CD4-positive, alpha-beta T cell treated with Interleukin-2 at 100 ng/mL for 4 hours (primary cell): Measurements from ENCODE around the gene SORL1.
A peak's percentile ranks its signal among the peaks of the same experiment; 100 is the strongest.
"Not testable (repeated sequence)": the region's sequence is repeated elsewhere in the genome, so short reads cannot be mapped to it uniquely, and the experiment has no call there.

Source experiments
- DNase-seq: peaks from one replicate; pipeline ENCODE4 v3.0.0-alpha.2; 2020; ENCODE audit warnings: low spot score

Gene SORL1, protein sequence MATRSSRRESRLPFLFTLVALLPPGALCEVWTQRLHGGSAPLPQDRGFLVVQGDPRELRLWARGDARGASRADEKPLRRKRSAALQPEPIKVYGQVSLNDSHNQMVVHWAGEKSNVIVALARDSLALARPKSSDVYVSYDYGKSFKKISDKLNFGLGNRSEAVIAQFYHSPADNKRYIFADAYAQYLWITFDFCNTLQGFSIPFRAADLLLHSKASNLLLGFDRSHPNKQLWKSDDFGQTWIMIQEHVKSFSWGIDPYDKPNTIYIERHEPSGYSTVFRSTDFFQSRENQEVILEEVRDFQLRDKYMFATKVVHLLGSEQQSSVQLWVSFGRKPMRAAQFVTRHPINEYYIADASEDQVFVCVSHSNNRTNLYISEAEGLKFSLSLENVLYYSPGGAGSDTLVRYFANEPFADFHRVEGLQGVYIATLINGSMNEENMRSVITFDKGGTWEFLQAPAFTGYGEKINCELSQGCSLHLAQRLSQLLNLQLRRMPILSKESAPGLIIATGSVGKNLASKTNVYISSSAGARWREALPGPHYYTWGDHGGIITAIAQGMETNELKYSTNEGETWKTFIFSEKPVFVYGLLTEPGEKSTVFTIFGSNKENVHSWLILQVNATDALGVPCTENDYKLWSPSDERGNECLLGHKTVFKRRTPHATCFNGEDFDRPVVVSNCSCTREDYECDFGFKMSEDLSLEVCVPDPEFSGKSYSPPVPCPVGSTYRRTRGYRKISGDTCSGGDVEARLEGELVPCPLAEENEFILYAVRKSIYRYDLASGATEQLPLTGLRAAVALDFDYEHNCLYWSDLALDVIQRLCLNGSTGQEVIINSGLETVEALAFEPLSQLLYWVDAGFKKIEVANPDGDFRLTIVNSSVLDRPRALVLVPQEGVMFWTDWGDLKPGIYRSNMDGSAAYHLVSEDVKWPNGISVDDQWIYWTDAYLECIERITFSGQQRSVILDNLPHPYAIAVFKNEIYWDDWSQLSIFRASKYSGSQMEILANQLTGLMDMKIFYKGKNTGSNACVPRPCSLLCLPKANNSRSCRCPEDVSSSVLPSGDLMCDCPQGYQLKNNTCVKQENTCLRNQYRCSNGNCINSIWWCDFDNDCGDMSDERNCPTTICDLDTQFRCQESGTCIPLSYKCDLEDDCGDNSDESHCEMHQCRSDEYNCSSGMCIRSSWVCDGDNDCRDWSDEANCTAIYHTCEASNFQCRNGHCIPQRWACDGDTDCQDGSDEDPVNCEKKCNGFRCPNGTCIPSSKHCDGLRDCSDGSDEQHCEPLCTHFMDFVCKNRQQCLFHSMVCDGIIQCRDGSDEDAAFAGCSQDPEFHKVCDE (N-terminal part only)

DNA sequence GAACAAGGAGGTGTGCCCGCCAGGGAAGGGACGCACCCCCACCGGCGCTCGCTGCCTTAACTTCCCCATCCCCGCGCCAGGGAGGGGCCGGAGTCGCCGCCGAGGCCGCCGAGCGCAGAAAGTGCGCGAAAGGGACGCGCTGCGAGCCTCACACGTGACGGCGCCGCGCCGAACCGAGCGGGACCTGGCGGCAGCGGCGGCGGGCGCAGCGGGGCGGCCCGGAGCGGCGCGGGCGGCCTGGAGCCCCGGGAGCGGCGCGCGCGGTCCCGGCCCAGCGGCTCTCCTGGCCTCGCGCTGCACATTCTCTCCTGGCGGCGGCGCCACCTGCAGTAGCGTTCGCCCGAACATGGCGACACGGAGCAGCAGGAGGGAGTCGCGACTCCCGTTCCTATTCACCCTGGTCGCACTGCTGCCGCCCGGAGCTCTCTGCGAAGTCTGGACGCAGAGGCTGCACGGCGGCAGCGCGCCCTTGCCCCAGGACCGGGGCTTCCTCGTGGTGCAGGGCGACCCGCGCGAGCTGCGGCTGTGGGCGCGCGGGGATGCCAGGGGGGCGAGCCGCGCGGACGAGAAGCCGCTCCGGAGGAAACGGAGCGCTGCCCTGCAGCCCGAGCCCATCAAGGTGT, at the start of gene SORL1:
Gene SORL1, plus strand, starts transcription at position 329 of the 623 bp plus-strand sequence. Its CDS starts 18 bp downstream, at position 347.
- peak; percentile 76 for DNase-seq

GRCh38 chr11:121405646-121406045, 46.5 kb upstream of the SORL1 start:
- DNase-seq: no peak

GRCh38 chr11:121406291-121406690, 45.8 kb upstream of the SORL1 start:
- no peak for DNase-seq

DNA sequence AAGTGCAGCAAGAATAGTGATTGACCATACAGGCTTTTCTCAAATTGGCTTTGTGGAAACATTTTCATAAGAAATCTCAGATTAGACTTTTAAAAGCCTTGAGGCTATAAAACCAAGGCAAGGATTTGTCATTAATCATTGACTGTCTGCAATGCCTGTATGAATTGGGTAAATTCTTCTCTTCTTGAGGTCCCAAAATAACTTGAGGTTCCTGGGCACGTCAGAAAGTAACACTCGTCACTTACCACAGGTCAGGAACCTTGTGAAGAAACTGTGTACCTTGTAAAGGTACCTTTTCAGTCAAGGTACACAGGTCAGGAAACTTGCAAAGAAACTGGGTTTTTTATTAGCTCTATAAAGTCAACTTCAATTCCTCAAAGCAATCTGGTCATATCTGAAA, 43.3 kb upstream of the SORL1 start:
- no peak for DNase-seq

DNA sequence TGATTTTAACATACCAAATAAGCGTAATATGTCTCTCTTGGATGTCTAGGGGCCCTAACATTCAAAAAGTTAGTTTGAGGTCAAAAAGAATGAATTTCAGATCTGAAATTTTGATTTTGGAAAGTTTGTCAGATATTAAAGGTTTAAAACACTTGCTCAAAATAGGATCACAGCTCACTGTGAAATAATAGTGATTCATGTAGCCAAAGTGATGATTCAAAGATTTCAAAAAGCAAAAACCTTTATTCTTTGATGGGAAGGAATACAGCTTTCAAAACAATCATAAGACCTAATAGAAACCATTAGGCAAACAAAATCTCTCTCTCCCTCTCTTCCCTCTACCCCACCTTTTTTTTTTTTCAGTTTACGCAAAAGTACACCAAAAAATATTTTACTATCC, 42.1 kb upstream of the SORL1 start:
- not testable (repeated sequence) for DNase-seq

DNA sequence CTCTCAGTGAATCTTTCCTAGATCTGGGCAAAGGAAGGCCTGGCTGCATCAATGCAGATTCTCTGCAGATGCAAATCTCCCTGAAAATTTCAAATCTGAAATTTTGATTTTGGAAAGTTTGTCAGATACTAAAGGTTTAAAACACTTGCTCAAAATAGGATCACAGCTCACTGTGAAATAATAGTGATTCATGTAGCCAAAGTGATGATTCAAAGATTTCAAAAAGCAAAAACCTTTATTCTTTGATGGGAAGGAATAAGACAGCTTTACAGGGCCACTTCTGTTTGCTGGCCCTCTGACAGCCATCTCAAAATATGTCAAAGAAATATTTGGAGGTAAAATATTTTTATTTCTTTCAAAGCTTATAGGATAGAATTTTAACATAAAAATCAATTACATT, 40.8 kb upstream of the SORL1 start:
- DNase-seq: not testable (repeated sequence)

- no peak for DNase-seq
Measured at GRCh38 chr11:121412000-121412587, 40.0 kb upstream of the SORL1 start.

GRCh38 chr11:121412711-121413415, 39.3 kb upstream of the SORL1 start:
- no peak for DNase-seq

DNA sequence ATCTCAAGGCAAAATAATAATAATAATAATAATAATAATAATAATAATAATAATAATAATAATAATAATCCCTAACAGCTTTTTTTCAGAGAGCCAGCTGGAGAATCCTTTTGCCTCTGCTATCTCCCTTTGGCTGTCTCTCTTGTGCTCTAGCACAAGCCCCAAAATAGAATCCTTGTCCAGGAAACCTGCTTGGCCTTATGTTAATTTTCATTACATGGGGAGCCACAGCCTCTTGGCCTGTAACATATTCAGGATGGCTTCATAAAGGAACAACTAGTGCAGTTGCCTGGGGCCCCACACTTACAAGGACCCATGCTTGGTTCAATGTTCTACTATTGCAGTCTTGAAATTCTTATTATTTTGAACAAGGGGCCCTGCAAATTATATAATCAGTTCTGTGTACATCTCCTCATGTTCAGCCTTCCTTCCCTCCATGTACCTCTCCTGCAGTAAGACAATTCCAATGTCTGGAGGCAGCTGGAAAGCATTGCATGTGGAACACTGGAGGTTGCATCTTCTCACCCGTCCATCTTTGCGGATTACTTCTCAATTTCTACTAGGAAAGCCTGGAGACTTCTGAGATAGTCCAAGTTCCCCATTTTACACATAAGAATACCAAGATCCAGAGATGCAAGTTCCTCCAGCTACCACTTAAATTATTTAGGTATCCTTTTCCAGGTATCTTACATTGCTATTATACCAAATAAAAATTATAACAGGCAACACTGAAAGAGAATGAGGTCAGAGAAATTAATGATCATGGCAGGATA, 37.8 kb upstream of the SORL1 start:
- no peak for DNase-seq

- DNase-seq: no peak
Measured at GRCh38 chr11:121415856-121416255, 36.3 kb upstream of the SORL1 start.

GRCh38 chr11:121417055-121417551, 35.0 kb upstream of the SORL1 start:
- peak; percentile 57 for DNase-seq

DNA sequence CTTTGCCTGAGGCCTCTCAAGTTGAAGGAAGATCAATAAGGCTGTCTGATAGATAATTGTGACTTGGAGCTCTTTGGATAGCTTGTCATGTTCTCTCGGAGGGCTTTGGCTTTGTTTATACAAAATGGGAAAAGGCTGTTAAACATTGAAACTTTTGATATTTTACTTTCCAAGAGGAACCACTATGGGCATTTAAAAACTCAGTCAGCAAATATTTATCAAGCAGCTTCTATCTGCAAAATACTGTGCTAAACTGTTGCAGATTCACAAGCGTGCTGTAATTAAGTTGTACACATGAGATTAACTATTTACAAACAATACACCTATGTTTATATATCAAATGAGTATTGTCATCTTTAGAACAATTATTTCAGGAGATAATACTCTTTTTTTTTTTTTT, 34.5 kb upstream of the SORL1 start:
- no peak for DNase-seq

DNA sequence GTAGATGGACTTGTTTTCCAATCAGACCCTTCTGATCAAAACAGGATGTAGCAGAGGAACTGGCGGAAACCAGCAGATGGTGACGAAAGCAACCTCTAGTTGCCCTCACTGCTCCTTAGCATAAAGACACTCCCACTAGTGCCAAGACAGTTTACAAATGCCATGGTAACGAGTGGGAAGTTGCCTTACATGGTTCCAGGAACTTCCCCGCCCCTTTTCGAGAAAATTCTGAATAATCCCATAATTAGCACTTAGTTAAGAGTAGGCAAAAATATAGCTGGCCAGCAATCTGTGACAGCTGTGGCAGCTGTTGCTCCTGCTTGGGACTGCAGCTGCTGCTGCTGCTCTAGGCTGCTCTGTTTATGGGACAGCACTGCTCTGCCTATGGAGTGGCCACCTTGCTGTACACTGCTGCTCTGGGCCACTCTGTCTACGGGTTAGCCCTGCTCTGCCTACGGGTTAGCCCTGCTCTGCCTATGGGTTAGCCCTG, 33.4 kb upstream of the SORL1 start:
- peak; percentile 82 for DNase-seq

- DNase-seq: no peak
Measured at GRCh38 chr11:121419836-121420235, 32.3 kb upstream of the SORL1 start.

DNA sequence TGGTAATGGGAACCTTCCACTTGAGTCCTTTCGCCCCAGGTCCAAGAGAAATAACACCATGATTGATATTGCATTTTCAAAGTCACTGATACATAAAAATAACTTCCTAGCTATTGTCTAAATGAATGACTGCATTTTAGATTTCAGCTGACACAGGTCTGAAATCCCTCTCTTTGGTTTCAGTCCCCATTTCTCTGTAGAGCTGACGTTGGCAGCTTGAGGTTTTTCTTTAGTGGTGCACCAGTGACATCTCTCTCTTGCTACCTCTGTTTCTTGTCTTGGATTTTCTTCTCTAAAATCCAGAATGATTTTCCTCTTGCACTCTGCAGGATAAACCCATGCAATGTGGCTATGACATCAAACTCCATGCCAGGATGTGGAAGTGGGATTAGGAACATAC, 31.7 kb upstream of the SORL1 start:
- no peak for DNase-seq

- DNase-seq: no peak
Measured at GRCh38 chr11:121421149-121421901, 30.8 kb upstream of the SORL1 start.

DNA sequence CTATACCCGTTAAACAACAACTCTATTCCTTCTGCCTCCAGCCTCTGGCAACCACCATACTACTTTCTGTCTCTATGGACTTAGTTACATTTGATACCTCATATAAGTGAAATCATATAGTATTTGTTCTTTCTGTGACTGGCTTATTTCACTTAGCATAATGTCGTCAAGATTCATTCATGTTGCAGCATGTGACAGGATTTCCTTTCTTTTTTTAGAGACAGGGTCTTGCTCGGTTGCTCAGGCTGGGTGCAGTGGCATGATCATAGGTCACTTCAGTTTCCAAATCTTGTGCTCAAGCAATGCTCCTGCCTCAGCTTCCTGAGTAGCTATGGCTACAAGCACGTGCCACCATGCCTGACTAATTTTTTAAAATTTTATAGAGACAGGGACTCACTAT, 29.4 kb upstream of the SORL1 start:
- DNase-seq: no peak

- DNase-seq: no peak
Measured at GRCh38 chr11:121425828-121426227, 26.3 kb upstream of the SORL1 start.
